Karpas-422 (cell line): ENCODE results near the gene CDKN2B-AS1. TPM values are rescaled to one million over a fixed set of nuclear protein-coding genes. Genes with fewer than 3 reads are reported as not detected.
A peak's percentile ranks its signal among the peaks of the same experiment; 100 is the strongest.

Source experiments
- DNase-seq: peaks from one replicate; pipeline ENCODE4 v3.0.0-alpha.2; 2015
- H2AFZ ChIP-seq: fragments of 200-600 bp; sonication (generic); 2 replicates; pipeline ENCODE4 v1.6.1; 2014; ENCODE audit warnings: antibody characterized with exemption, low read length, mixed read lengths
- H3K27ac ChIP-seq: fragments of 200-600 bp; sonication (generic); 2 replicates; pipeline ENCODE4 v1.5.1; 2014; ENCODE audit warnings: mild to moderate bottlenecking, low read length, moderate library complexity
- H3K27me3 ChIP-seq: fragments of 200-600 bp; sonication (generic); 2 replicates; pipeline ENCODE4 v1.6.1; 2014; ENCODE audit warnings: low read length, mixed read lengths
- H3K36me3 ChIP-seq: fragments of 200-600 bp; sonication (generic); 2 replicates; pipeline ENCODE4 v1.6.1; 2014; ENCODE audit warnings: low read length, mixed read lengths; ENCODE audit not compliant: insufficient read depth
- H3K4me1 ChIP-seq: fragments of 200-600 bp; sonication (generic); 2 replicates; pipeline ENCODE4 v1.6.1; 2014; ENCODE audit warnings: mild to moderate bottlenecking, low read length, mixed read lengths
- H3K4me2 ChIP-seq: fragments of 200-600 bp; sonication (generic); 2 replicates; pipeline ENCODE4 v1.6.1; 2014; ENCODE audit warnings: low read length, low read depth, mild to moderate bottlenecking; ENCODE audit not compliant: poor library complexity, severe bottlenecking
- H3K4me3 ChIP-seq: fragments of 200-600 bp; sonication (generic); 2 replicates; pipeline ENCODE4 v1.5.1; 2014; ENCODE audit warnings: mild to moderate bottlenecking, antibody characterized with exemption, low read length, mixed read lengths
- H3K79me2 ChIP-seq: fragments of 200-600 bp; sonication (generic); 2 replicates; pipeline ENCODE4 v1.6.1; 2014; ENCODE audit warnings: mild to moderate bottlenecking, low read length, mixed read lengths
- H3K9ac ChIP-seq: fragments of 200-600 bp; sonication (generic); 2 replicates; pipeline ENCODE4 v1.6.0; 2014; ENCODE audit warnings: low read length
- H3K9me2 ChIP-seq: fragments of 200-600 bp; sonication (generic), shearing (Covaris generic); replicated peaks from 2 replicates; pipeline ENCODE4 v1.6.0; 2014; ENCODE audit warnings: mild to moderate bottlenecking, low read length, moderate library complexity; ENCODE audit not compliant: insufficient read depth
- H3K9me3 ChIP-seq: fragments of 300-700, 200-600 bp; sonication (generic); 2 replicates; pipeline ENCODE4 v1.6.1; 2014; ENCODE audit warnings: low read length, mixed read lengths
- H4K20me1 ChIP-seq: fragments of 200-600 bp; sonication (generic); 2 replicates; pipeline ENCODE4 v1.6.1; 2014; ENCODE audit warnings: mild to moderate bottlenecking, antibody characterized with exemption, low read length, low read depth; ENCODE audit not compliant: insufficient read depth
- small RNA-seq: library from RNA; depleted of rRNA; stranded (forward); fragments of <200 nt; gene quantifications from one replicate; pipeline ENCODE3, GENCODE V24; 2014
- total RNA-seq: library from RNA; depleted of rRNA; stranded (reverse); fragments of >200 nt; shearing (Covaris generic); gene quantifications from 2 replicates; pipeline ENCODE4 v1.2.3, GENCODE V29; 2014; ENCODE audit warnings: low replicate concordance; rRNA removed

The CDKN2B-AS1 gene
- total RNA-seq, 1 experiment from 2014 or later, result 35.3 TPM

GRCh38 chr9:22160221-22160620 lies 165.6 kb downstream of the CDKN2B-AS1 start:
- Histone ChIP-seq H4K20me1 (no peaks in the 10 kb centered on the region), H3K9me3 (no peaks in the 10 kb centered on the region), H3K9ac (no peak overlapping the region), H3K36me3 (no peaks in the 10 kb centered on the region), H3K27ac (no peak overlapping the region), H3K4me2 (no peak overlapping the region), H3K79me2 (no peaks in the 10 kb centered on the region), H3K4me3 (no peak overlapping the region), H2AFZ (no peak overlapping the region), H3K27me3 (0 out of 2 replicates have a peak, but pooled peaks cover 3% of the 10 kb centered on the region), H3K4me1 (peaks cover 9% of the 10 kb centered on the region), H3K9me2 (no peaks in the 10 kb centered on the region)
- no peak for DNase-seq

GRCh38 chr9:22165144-22165543 lies 170.6 kb downstream of the CDKN2B-AS1 start:
- H3K4me1 ChIP-seq, result peaks cover 15% of the 10 kb centered on the region
- H3K36me3 ChIP-seq, result no peaks in the 10 kb centered on the region
- H3K4me3 ChIP-seq, result no peak overlapping the region
- H4K20me1 ChIP-seq, result no peaks in the 10 kb centered on the region
- no peak overlapping the region for H3K4me2 ChIP-seq
- H2AFZ ChIP-seq, result no peak overlapping the region
- no peak overlapping the region for H3K9ac ChIP-seq
- no peaks in the 10 kb centered on the region for H3K9me3 ChIP-seq
- H3K27ac ChIP-seq, result no peak overlapping the region
- H3K79me2 ChIP-seq, result no peaks in the 10 kb centered on the region
- no peaks in the 10 kb centered on the region for H3K9me2 ChIP-seq
- DNase-seq, result peak; percentile 4
- H3K27me3 ChIP-seq, result no peaks in the 10 kb centered on the region

GRCh38 chr9:22169243-22169642 lies 174.7 kb downstream of the CDKN2B-AS1 start:
- Histone ChIP-seq H4K20me1 (no peaks in the 10 kb centered on the region), H3K4me1 (peaks cover 31% of the 10 kb centered on the region), H3K36me3 (no peaks in the 10 kb centered on the region), H3K4me3 (no peak overlapping the region), H3K27me3 (no peaks in the 10 kb centered on the region), H3K9me2 (no peaks in the 10 kb centered on the region), H3K9me3 (no peaks in the 10 kb centered on the region), H3K4me2 (no peak overlapping the region), H3K79me2 (no peaks in the 10 kb centered on the region), H2AFZ (no peak overlapping the region), H3K27ac (no peak overlapping the region), H3K9ac (no peak overlapping the region)
- no peak for DNase-seq

- H2AFZ ChIP-seq, result no peak overlapping the region
- no peaks in the 10 kb centered on the region for H3K27me3 ChIP-seq
- no peak overlapping the region for H3K27ac ChIP-seq
- no peaks in the 10 kb centered on the region for H3K36me3 ChIP-seq
- H3K4me3 ChIP-seq, result no peak overlapping the region
- no peaks in the 10 kb centered on the region for H3K9me3 ChIP-seq
- DNase-seq, result peak; percentile 49
- H4K20me1 ChIP-seq, result no peaks in the 10 kb centered on the region
- H3K9ac ChIP-seq, result no peak overlapping the region
- H3K4me1 ChIP-seq, result peaks cover 24% of the 10 kb centered on the region
- no peaks in the 10 kb centered on the region for H3K9me2 ChIP-seq
- no peak overlapping the region for H3K4me2 ChIP-seq
- H3K79me2 ChIP-seq, result no peaks in the 10 kb centered on the region
Observed at GRCh38 chr9:22169727-22170503, 175.3 kb downstream of the CDKN2B-AS1 start.

Small RNA genes lying within 50 kb of the gene (small RNA-seq; reads per million reads assigned to genes)
- gene RF01909 (not detected), gene RF02045 (not detected)

Other genes starting within 250 kb of the CDKN2B-AS1 start
- gene MTAP, start 192.2 kb upstream of the CDKN2B-AS1 start, total RNA-seq, result 29.2 and 38.7 TPM in 2 replicates
- gene CDKN2A, start 399 bp upstream of the CDKN2B-AS1 start, total RNA-seq, result 88.7 and 254 TPM in 2 replicates
- 2.0 and 4.3 TPM in 2 replicates for gene CDKN2B, start 14.5 kb downstream of the CDKN2B-AS1 start, total RNA-seq